ENCODE data around the gene LEF1.

The LEF1 gene

DNA sequence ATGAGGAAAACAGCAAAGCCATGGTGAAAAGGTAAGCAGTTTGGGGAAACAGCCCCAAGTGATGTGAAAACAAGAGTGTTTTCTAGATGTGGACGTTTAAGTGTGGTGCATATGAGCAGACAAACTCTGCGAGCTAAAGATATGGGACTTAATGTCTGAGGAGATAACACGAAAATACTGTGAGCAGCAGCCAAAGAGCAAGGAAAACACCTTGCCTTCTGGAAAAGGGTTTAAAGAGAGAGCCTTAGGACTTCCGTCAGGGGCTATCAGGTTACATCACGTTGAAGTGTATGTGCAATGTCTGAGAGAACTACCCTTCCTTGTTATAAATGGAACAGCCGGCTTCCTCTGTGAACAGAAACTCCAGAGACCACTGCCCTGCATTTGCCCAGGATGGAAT is 54.2 kb downstream of the LEF1 start:
- no peak overlapping the region for H3K27ac ChIP-seq
- TF ChIP-seq, protein P1, sequence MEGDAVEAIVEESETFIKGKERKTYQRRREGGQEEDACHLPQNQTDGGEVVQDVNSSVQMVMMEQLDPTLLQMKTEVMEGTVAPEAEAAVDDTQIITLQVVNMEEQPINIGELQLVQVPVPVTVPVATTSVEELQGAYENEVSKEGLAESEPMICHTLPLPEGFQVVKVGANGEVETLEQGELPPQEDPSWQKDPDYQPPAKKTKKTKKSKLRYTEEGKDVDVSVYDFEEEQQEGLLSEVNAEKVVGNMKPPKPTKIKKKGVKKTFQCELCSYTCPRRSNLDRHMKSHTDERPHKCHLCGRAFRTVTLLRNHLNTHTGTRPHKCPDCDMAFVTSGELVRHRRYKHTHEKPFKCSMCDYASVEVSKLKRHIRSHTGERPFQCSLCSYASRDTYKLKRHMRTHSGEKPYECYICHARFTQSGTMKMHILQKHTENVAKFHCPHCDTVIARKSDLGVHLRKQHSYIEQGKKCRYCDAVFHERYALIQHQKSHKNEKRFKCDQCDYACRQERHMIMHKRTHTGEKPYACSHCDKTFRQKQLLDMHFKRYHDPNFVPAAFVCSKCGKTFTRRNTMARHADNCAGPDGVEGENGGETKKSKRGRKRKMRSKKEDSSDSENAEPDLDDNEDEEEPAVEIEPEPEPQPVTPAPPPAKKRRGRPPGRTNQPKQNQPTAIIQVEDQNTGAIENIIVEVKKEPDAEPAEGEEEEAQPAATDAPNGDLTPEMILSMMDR (IDR thresholded peaks at IDR 0.05): no peak
- TF ChIP-seq ZFX (IDR thresholded peaks at IDR 0.05; ENCODE audit: borderline replicate concordance): no peak

- TF ChIP-seq ZFX (IDR thresholded peaks at IDR 0.05; ENCODE audit: borderline replicate concordance): no peak
- TF ChIP-seq, protein P1 (IDR thresholded peaks at IDR 0.05): no peak
- H3K27ac ChIP-seq: no peak overlapping the region
Measured at GRCh38 chr4:108113229-108113628, 55.5 kb downstream of the LEF1 start.

GRCh38 chr4:108111781-108112180 is 57.0 kb downstream of the LEF1 start:
- H3K27ac ChIP-seq: no peak overlapping the region
- no peak for TF ChIP-seq ZFX (IDR thresholded peaks at IDR 0.05; ENCODE audit: borderline replicate concordance)
- TF ChIP-seq, protein P1 (IDR thresholded peaks at IDR 0.05): no peak

DNA sequence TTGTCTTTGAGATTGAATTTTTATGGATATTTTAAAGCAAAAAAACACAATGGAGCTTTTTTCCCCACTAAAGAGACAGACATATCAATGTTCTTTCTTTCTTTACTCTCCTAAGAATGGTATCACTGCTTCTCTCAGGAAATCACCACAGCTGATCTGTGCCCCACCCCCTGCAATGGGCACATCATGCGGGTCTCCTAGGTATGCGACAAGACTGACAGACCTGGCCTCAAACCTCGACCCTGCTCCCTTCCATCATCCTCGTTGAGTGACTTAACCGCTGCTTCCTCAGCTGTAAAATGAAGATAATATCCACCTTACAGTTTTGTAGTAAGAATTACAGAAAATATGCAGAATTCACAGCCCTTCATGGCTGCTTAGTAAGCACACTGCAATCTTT is 58.3 kb downstream of the LEF1 start:
- H3K27ac ChIP-seq: no peak overlapping the region
- TF ChIP-seq ZFX (IDR thresholded peaks at IDR 0.05; ENCODE audit: borderline replicate concordance): no peak
- TF ChIP-seq, protein P1 (IDR thresholded peaks at IDR 0.05): no peak

DNA sequence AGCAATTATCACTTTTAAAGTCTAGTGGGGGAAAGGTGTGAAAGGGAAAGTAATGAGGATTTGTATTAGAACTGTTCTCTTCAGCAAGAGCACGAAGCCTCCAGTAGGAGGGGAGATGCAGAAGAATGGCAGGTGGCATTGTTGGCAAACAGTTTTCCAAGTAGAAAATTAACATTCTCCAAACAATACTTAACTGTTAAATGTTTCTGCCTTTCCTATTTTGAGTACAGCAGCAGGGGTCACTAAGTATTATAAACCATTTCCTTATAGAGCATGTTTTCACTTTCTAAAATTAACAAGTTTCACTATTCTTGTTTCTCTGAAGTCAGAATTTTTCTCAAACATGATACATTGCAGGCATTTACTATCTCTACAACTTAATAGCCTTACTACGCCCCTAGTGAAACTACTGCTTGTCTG is 58.7 kb downstream of the LEF1 start:
- no peak for TF ChIP-seq ZFX (IDR thresholded peaks at IDR 0.05; ENCODE audit: borderline replicate concordance)
- TF ChIP-seq, protein P1 (IDR thresholded peaks at IDR 0.05): no peak
- H3K27ac ChIP-seq: no peak overlapping the region

- H3K27ac ChIP-seq: no peak overlapping the region
- TF ChIP-seq, protein P1 (IDR thresholded peaks at IDR 0.05): no peak
- TF ChIP-seq ZFX (IDR thresholded peaks at IDR 0.05; ENCODE audit: borderline replicate concordance): no peak
Measured at GRCh38 chr4:108109111-108109510, 59.6 kb downstream of the LEF1 start.

- no peak for TF ChIP-seq ZFX (IDR thresholded peaks at IDR 0.05; ENCODE audit: borderline replicate concordance)
- TF ChIP-seq, protein P1 (IDR thresholded peaks at IDR 0.05): no peak
- no peak overlapping the region for H3K27ac ChIP-seq
Measured at GRCh38 chr4:108107729-108108382, 60.9 kb downstream of the LEF1 start.

All from 22Rv1 (cell line).